Measurements from ENCODE around the gene GRK3. TPM values are rescaled to one million over a fixed set of nuclear protein-coding genes. Genes with fewer than 3 reads are reported as not detected.
A peak's percentile ranks its signal among the peaks of the same experiment; 100 is the strongest.
"Not testable (repeated sequence)": the region's sequence is repeated elsewhere in the genome, so short reads cannot be mapped to it uniquely, and the experiment has no call there.

GRK3 gene
- total RNA-seq, result 1 to 10 TPM; 6.1 to 9.6 (median 8.3) TPM
- 1 to 10 TPM; 1.2 to 7.2 (median 1.4) TPM for polyA plus RNA-seq

GRCh38 chr22:25564320-25564978, at the start of gene GRK3:
Gene GRK3, plus strand, starts transcription at chr22:25564675. Its CDS starts 366 bp downstream, at chr22:25565041.
- Histone ChIP-seq H3K27me3 (no peaks in the 10 kb centered on the region), H3K4me1 (peaks cover 0 to 39% (median 10%) of the 10 kb centered on the region in 4 donors), H3K36me3 (no peaks in the 10 kb centered on the region), H3K4me3 (peak within 1 kb of the TSS; percentile 48 to 94 (median 90)), H3K27ac (peak within 1 kb of the TSS; percentile 66 to 83 (median 76)), H3K9me3 (no peaks in the 10 kb centered on the region)
- TF ChIP-seq POLR2AphosphoS5 (IDR thresholded peaks at IDR 0.05) (peak in 2 of 4 donors; percentile 29 to 53), CTCF (IDR thresholded peaks at IDR 0.05) (no peak)
- 1% methylated on average over 73 of the region's 73 CpGs for WGBS, 2 donors
- intact Hi-C loops (cut with DNase I), result loop anchor here (10.0 kb wide), 3 partner anchors 100 to 210 kb away; no protein-coding TSS in a partner anchor
- DNase-seq, result peak; percentile 88

GRCh38 chr22:25518000-25518663, 46.3 kb upstream of the GRK3 start:
- TF ChIP-seq EP300 (IDR thresholded peaks at IDR 0.05) (no peak), POLR2AphosphoS5 (IDR thresholded peaks at IDR 0.05) (no peak), CTCF (IDR thresholded peaks at IDR 0.05) (no peak), POLR2A (IDR thresholded peaks at IDR 0.05) (no peak)
- 90 to 94% methylated on average over 12 of the region's 12 CpGs for WGBS, 2 donors

GRCh38 chr22:25525376-25525775, 39.1 kb upstream of the GRK3 start:
- intact Hi-C loops (cut with DNase I), result no loop called here
- no peaks in the 10 kb centered on the region for H3K36me3 ChIP-seq
- H3K4me3 ChIP-seq, result no peak overlapping the region
- DNase-seq, result no peak
- no peaks in the 10 kb centered on the region for H3K4me1 ChIP-seq
- no peaks in the 10 kb centered on the region for H3K27me3 ChIP-seq
- WGBS, 2 donors, result 36 to 80% methylated on average over 1 of the region's 1 CpG
- no peak overlapping the region for H3K27ac ChIP-seq
- TF ChIP-seq POLR2AphosphoS5 (IDR thresholded peaks at IDR 0.05), result no peak
- no peak for TF ChIP-seq CTCF (IDR thresholded peaks at IDR 0.05)
- no peak for TF ChIP-seq EP300 (IDR thresholded peaks at IDR 0.05)
- TF ChIP-seq POLR2A (IDR thresholded peaks at IDR 0.05), result no peak
- H3K9me3 ChIP-seq, result peaks cover 0 to 6% (median 5%) of the 10 kb centered on the region in 4 donors

More at GRCh38 chr22:25518000-25518663, 46.3 kb upstream of the GRK3 start:
- H3K27me3 ChIP-seq, result no peaks in the 10 kb centered on the region
- H3K36me3 ChIP-seq, result no peaks in the 10 kb centered on the region
- no peak for DNase-seq
- no peak overlapping the region for H3K4me3 ChIP-seq
- intact Hi-C loops (cut with DNase I), result no loop called here
- no peak overlapping the region for H3K27ac ChIP-seq
- H3K9me3 ChIP-seq, result no peaks in the 10 kb centered on the region
- H3K4me1 ChIP-seq, result no peaks in the 10 kb centered on the region

GRCh38 chr22:25525804-25526584, 38.5 kb upstream of the GRK3 start:
- H3K27ac ChIP-seq; H3K36me3 ChIP-seq; intact Hi-C loops (cut with DNase I); H3K9me3 ChIP-seq; H3K4me3 ChIP-seq; H3K4me1 ChIP-seq; H3K27me3 ChIP-seq; DNase-seq: not testable (repeated sequence)
- 51 to 79% methylated on average over 3 of the region's 3 CpGs for WGBS, 2 donors

GRCh38 chr22:25527016-25527415, 37.5 kb upstream of the GRK3 start:
- H3K36me3 ChIP-seq; H3K27me3 ChIP-seq; H3K4me3 ChIP-seq; DNase-seq; H3K9me3 ChIP-seq; H3K4me1 ChIP-seq; H3K27ac ChIP-seq; intact Hi-C loops (cut with DNase I): not testable (repeated sequence)
- WGBS, 2 donors, result 6 to 40% methylated on average over 1 of the region's 1 CpG

GRCh38 chr22:25528068-25528467, 36.4 kb upstream of the GRK3 start:
- intact Hi-C loops (cut with DNase I); DNase-seq; H3K4me3 ChIP-seq; H3K27me3 ChIP-seq; H3K4me1 ChIP-seq; H3K27ac ChIP-seq; H3K9me3 ChIP-seq; H3K36me3 ChIP-seq: not testable (repeated sequence)
- 81 to 91% methylated on average over 3 of the region's 3 CpGs for WGBS, 2 donors

- DNase-seq; H3K36me3 ChIP-seq; H3K4me1 ChIP-seq; intact Hi-C loops (cut with DNase I); H3K4me3 ChIP-seq; H3K27ac ChIP-seq; H3K9me3 ChIP-seq; H3K27me3 ChIP-seq: not testable (repeated sequence)
- whole genome bisulfite sequencing, 2 donors, result 89 to 91% methylated on average over 1 of the region's 1 CpG
Observed at GRCh38 chr22:25529059-25529458, 35.4 kb upstream of the GRK3 start.

GRCh38 chr22:25529541-25530137, 34.8 kb upstream of the GRK3 start:
- intact Hi-C loops (cut with DNase I); H3K9me3 ChIP-seq; H3K27ac ChIP-seq; H3K36me3 ChIP-seq; H3K4me3 ChIP-seq; H3K4me1 ChIP-seq; DNase-seq; H3K27me3 ChIP-seq: not testable (repeated sequence)
- 92 to 97% methylated on average over 4 of the region's 4 CpGs for WGBS, 2 donors
